Gastrocnemius medialis (tissue), 4 donors: Measurements from ENCODE around the gene EMCN. TPM values are rescaled to one million over a fixed set of nuclear protein-coding genes. Genes with fewer than 3 reads are reported as not detected.
"Not testable (repeated sequence)": the region's sequence is repeated elsewhere in the genome, so short reads cannot be mapped to it uniquely, and the experiment has no call there.

Experiments used
- ATAC-seq, 2 donors: fragments of 150-250 bp; one replicate each; pipeline ENCODE4 v1.9.1; 2016
- DNase-seq, 2 donors: peaks; one replicate each; pipeline ENCODE4 v3.0.0-alpha.2; 2019
- H3K27ac ChIP-seq, 4 donors: fragments of 200-600 bp; sonication (generic); 1 replicate in 1 of 4; 2 replicates in 3 of 4; pipeline ENCODE4 v1.5.1; 2016 to 2018; ENCODE audit warnings: mild to moderate bottlenecking in 2 of 4, moderate library complexity in 1 of 4
- H3K27me3 ChIP-seq, 3 donors: fragments of 200-600 bp; sonication (generic) in 2 of 3; 1 replicate in 1 of 3; 2 replicates in 2 of 3; pipeline versions ENCODE4 v1.5.1 to v1.6.0; 2016 to 2019; ENCODE audit warnings: mild to moderate bottlenecking in 1 of 3, moderate library complexity in 1 of 3
- H3K36me3 ChIP-seq, 2 donors: fragments of 200-600 bp; sonication (generic) in 1 of 2; one replicate each; pipeline ENCODE4 v1.5.1; 2017 to 2018
- H3K4me1 ChIP-seq, 2 donors: fragments of 200-600 bp; sonication (generic) in 1 of 2; one replicate each; pipeline ENCODE4 v1.5.1; 2016 to 2017; ENCODE audit warnings: mild to moderate bottlenecking in 2 of 2
- H3K4me3 ChIP-seq, 4 donors: fragments of 200-600 bp; sonication (generic) in 3 of 4; 1 replicate in 1 of 4; 2 replicates in 3 of 4; pipeline ENCODE4 v1.5.1; 2016 to 2019; ENCODE audit warnings: mild to moderate bottlenecking in 2 of 4
- H3K9me3 ChIP-seq, 3 donors: fragments of 200-600 bp; sonication (generic) in 2 of 3; 1 replicate in 1 of 3; 2 replicates in 2 of 3; pipeline ENCODE4 v1.5.1; 2016 to 2019
- CTCF ChIP-seq, 5 experiments: fragments of 450-650 bp in 3 of 5; fragments of 200-600 bp in 2 of 5; sonication (generic) in 2 of 5; IDR thresholded peaks in 4 of 5; conservative IDR thresholded peaks in 1 of 5; 1 replicate in 4 of 5; 2 replicates in 1 of 5; pipeline ENCODE4 v1.5.1; 2016 to 2019; ENCODE audit warnings: antibody characterized with exemption in 5 of 5, mild to moderate bottlenecking in 3 of 5, moderate library complexity in 3 of 5
- POLR2A ChIP-seq, 2 donors: fragments of 450-650 bp; IDR thresholded peaks; one replicate each; pipeline ENCODE4 v1.6.1; 2017; ENCODE audit warnings: antibody characterized with exemption in 2 of 2, mild to moderate bottlenecking in 2 of 2, moderate library complexity in 2 of 2
- in situ Hi-C, 4 donors: fragments of 200-750 bp; cut with MboI; loops; one replicate each; pipeline versions ENCODE4 v1.15.0 to v1.8.0; 2017; ENCODE audit warnings: low sequenced_read_pairs in 4 of 4
- intact Hi-C: fragments of 100-400 bp; cut with DNase I; formaldehyde crosslinking; loops from one replicate; pipeline ENCODE4 v1.15.1; 2023; ENCODE audit warnings: low total_unique reads
- total RNA-seq, 4 donors: library from RNA; depleted of rRNA; stranded (reverse); fragments of >200 nt; gene quantifications; one replicate each; pipeline versions ENCODE4 v1.1.0 to v1.2.3, GENCODE V29; 2016

The EMCN gene
- total RNA-seq, 4 donors from 2014 or later = 10.8 to 27.5 (median 12.2) TPM

DNA sequence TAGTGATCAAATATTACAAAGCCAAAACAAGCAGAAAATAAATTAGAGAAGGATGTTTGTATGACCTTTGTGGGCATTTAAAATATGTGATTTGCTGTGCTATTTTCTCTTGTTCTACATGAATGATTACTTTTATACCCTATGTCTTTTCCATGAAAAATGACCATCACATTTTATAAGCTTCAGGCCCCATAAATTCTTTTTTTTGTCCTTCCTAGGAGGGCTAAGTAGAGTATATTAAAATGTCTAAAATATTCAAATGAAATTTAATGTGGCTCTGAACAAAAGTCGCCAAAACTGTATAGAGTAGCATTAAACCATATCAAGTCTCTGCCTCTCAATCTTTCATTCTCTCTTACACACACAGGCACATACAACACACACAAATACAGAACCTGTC is 15.9 kb upstream of the EMCN start:
- intact Hi-C loops (no loop called here), in situ Hi-C loops (no loop called here)
- Histone ChIP-seq H3K4me3 (no peak overlapping the region), H3K36me3 (no peaks in the 10 kb centered on the region), H3K4me1 (no peaks in the 10 kb centered on the region), H3K9me3 (peaks cover 0 to 2% (median 0%) of the 10 kb centered on the region in 3 donors), H3K27ac (no peak overlapping the region), H3K27me3 (no peaks in the 10 kb centered on the region)
- ATAC-seq (no peak), DNase-seq (no peak)
- TF ChIP-seq POLR2A (IDR thresholded peaks at IDR 0.05) (no peak), CTCF (IDR thresholded peaks at IDR 0.05 in 4 of 5, conservative IDR thresholded peaks at IDR 0.05 in 1 of 5) (no peak)

- H3K27me3 ChIP-seq, H3K36me3 ChIP-seq, ATAC-seq, DNase-seq, H3K9me3 ChIP-seq, intact Hi-C loops, in situ Hi-C loops, H3K4me3 ChIP-seq, H3K4me1 ChIP-seq, H3K27ac ChIP-seq: not testable (repeated sequence)
Measured at GRCh38 chr4:100530161-100530560, 12.3 kb upstream of the EMCN start.

DNA sequence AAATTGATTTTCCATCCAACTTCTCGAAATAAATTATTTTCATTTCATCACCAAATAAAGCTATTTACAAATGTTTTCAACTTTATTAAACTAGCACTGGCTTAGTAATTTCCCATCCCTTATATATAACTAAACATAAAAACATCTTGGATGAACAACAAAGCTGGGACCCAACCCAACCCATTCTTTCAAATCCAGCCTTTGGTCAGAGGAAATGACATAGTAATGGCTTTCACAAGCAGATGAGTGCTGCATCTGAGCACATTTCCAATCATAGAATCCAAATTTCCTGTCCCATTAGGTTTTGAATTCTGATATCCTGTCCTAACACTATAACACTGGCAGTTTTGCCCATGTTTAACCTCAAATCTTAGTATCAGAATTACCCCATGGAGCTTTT is 7.9 kb upstream of the EMCN start:
- DNase-seq (no peak), ATAC-seq (peak in 1 of 2 donors; percentile 56)
- Histone ChIP-seq H3K27me3 (no peaks in the 10 kb centered on the region), H3K36me3 (no peaks in the 10 kb centered on the region), H3K4me1 (no peaks in the 10 kb centered on the region), H3K4me3 (no peak overlapping the region), H3K27ac (peak overlapping the region; percentile 22 to 58 (median 40)), H3K9me3 (no peaks in the 10 kb centered on the region)
- in situ Hi-C loops (no loop called here), intact Hi-C loops (no loop called here)
- TF ChIP-seq CTCF (IDR thresholded peaks at IDR 0.05 in 4 of 5, conservative IDR thresholded peaks at IDR 0.05 in 1 of 5) (no peak), POLR2A (IDR thresholded peaks at IDR 0.05) (no peak)

GRCh38 chr4:100519205-100519604 is 1.4 kb upstream of the EMCN start:
- peaks cover 0 to 7% of the 10 kb centered on the region in 2 donors for H3K4me1 ChIP-seq
- no peaks in the 10 kb centered on the region for H3K9me3 ChIP-seq
- in situ Hi-C loops = no loop called here
- intact Hi-C loops = no loop called here
- no peaks in the 10 kb centered on the region for H3K36me3 ChIP-seq
- H3K27ac ChIP-seq = peak overlapping the region in 3 of 4 donors; percentile 52 to 74 (median 60)
- H3K4me3 ChIP-seq = no peak overlapping the region
- TF ChIP-seq CTCF (IDR thresholded peaks at IDR 0.05 in 4 of 5, conservative IDR thresholded peaks at IDR 0.05 in 1 of 5) (no peak), POLR2A (IDR thresholded peaks at IDR 0.05) (no peak)
- DNase-seq = no peak
- ATAC-seq = no peak
- no peaks in the 10 kb centered on the region for H3K27me3 ChIP-seq

GRCh38 chr4:100516225-100516624 is 1.6 kb downstream of the EMCN start:
- intact Hi-C loops = no loop called here

More at GRCh38 chr4:100516225-100516624, 1.6 kb downstream of the EMCN start:
- Histone ChIP-seq H3K4me3 (peak overlapping the region; percentile 23 to 48 (median 36)), H3K9me3 (no peaks in the 10 kb centered on the region), H3K4me1 (peaks cover 0 to 12% of the 10 kb centered on the region in 2 donors), H3K27ac (peak overlapping the region; percentile 52 to 74 (median 57)), H3K27me3 (no peaks in the 10 kb centered on the region), H3K36me3 (no peaks in the 10 kb centered on the region)
- in situ Hi-C loops = no loop called here
- TF ChIP-seq CTCF (IDR thresholded peaks at IDR 0.05 in 4 of 5, conservative IDR thresholded peaks at IDR 0.05 in 1 of 5) = no peak
- TF ChIP-seq POLR2A (IDR thresholded peaks at IDR 0.05) = no peak
- no peak for ATAC-seq
- no peak for DNase-seq
